RWPE2 (cell line): ENCODE data around the gene PXT1.
"Not testable (repeated sequence)": the region's sequence is repeated elsewhere in the genome, so short reads cannot be mapped to it uniquely, and the experiment has no call there.

Source experiments
- ATAC-seq: fragments of 200-7000 bp; cut with Tn5 transposase; 3 replicates; pipeline ENCODE4 v1.9.1; 2021; ENCODE audit warnings: low read depth
- DNase-seq: peaks from one replicate; pipeline ENCODE4 v3.0.0-alpha.2; 2020; ENCODE audit warnings: low spot score
- H3K27ac ChIP-seq: fragments of 450-650 bp; 2 replicates; pipeline ENCODE4 v1.5.1; 2017; ENCODE audit warnings: mild to moderate bottlenecking; ENCODE audit not compliant: poor library complexity, severe bottlenecking
- H3K27me3 ChIP-seq: fragments of 250-450 bp; sonication (Bioruptor Pico); 2 replicates; pipeline ENCODE4 v1.5.1; 2021; ENCODE audit warnings: mild to moderate bottlenecking, moderate library complexity; ENCODE audit not compliant: insufficient read depth, poor library complexity, severe bottlenecking
- H3K36me3 ChIP-seq: fragments of 250-450 bp; sonication (Bioruptor Pico); 2 replicates; pipeline ENCODE4 v1.5.1; 2020; ENCODE audit warnings: low read depth, mild to moderate bottlenecking, moderate library complexity
- H3K4me1 ChIP-seq: fragments of 250-450 bp; sonication (Bioruptor Pico); 2 replicates; pipeline ENCODE4 v1.5.1; 2021; ENCODE audit warnings: mild to moderate bottlenecking, moderate library complexity; ENCODE audit not compliant: insufficient read depth, poor library complexity, severe bottlenecking
- H3K4me3 ChIP-seq: fragments of 250-450 bp; sonication (Bioruptor Pico); 2 replicates; pipeline ENCODE4 v1.5.1; 2021; ENCODE audit warnings: mild to moderate bottlenecking, moderate library complexity; ENCODE audit not compliant: severe bottlenecking
- H3K9me3 ChIP-seq: fragments of 250-450 bp; sonication (Bioruptor Pico); 2 replicates; pipeline ENCODE4 v1.5.1; 2021; ENCODE audit warnings: mild to moderate bottlenecking, moderate library complexity; ENCODE audit not compliant: severe bottlenecking
- TF ChIP-seq, protein P1 (sequence below): fragments of 450-650 bp; IDR thresholded peaks from one replicate; pipeline ENCODE4 v1.5.1; 2017; ENCODE audit warnings: mild to moderate bottlenecking, moderate library complexity; ENCODE audit not compliant: poor library complexity, severe bottlenecking

PXT1 gene

GRCh38 chr6:36368921-36369865, 73.5 kb downstream of the PXT1 start:
- Histone ChIP-seq H3K4me1 (no peaks in the 10 kb centered on the region), H3K27me3 (no peaks in the 10 kb centered on the region), H3K4me3 (no peak overlapping the region), H3K36me3 (no peaks in the 10 kb centered on the region), H3K9me3 (no peaks in the 10 kb centered on the region), H3K27ac (no peak overlapping the region)
- ATAC-seq = peak; percentile 60; the same call in 1 of the 3 replicates
- DNase-seq = no peak
- TF ChIP-seq, protein P1, sequence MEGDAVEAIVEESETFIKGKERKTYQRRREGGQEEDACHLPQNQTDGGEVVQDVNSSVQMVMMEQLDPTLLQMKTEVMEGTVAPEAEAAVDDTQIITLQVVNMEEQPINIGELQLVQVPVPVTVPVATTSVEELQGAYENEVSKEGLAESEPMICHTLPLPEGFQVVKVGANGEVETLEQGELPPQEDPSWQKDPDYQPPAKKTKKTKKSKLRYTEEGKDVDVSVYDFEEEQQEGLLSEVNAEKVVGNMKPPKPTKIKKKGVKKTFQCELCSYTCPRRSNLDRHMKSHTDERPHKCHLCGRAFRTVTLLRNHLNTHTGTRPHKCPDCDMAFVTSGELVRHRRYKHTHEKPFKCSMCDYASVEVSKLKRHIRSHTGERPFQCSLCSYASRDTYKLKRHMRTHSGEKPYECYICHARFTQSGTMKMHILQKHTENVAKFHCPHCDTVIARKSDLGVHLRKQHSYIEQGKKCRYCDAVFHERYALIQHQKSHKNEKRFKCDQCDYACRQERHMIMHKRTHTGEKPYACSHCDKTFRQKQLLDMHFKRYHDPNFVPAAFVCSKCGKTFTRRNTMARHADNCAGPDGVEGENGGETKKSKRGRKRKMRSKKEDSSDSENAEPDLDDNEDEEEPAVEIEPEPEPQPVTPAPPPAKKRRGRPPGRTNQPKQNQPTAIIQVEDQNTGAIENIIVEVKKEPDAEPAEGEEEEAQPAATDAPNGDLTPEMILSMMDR = no peak

GRCh38 chr6:36368421-36368820, 74.2 kb downstream of the PXT1 start:
- no peak overlapping the region for H3K27ac ChIP-seq
- DNase-seq = no peak
- TF ChIP-seq, protein P1 = no peak
- no peak overlapping the region for H3K4me3 ChIP-seq
- H3K36me3 ChIP-seq = no peaks in the 10 kb centered on the region
- H3K4me1 ChIP-seq = no peaks in the 10 kb centered on the region
- no peaks in the 10 kb centered on the region for H3K27me3 ChIP-seq
- ATAC-seq = no peak
- H3K9me3 ChIP-seq = no peaks in the 10 kb centered on the region

DNA sequence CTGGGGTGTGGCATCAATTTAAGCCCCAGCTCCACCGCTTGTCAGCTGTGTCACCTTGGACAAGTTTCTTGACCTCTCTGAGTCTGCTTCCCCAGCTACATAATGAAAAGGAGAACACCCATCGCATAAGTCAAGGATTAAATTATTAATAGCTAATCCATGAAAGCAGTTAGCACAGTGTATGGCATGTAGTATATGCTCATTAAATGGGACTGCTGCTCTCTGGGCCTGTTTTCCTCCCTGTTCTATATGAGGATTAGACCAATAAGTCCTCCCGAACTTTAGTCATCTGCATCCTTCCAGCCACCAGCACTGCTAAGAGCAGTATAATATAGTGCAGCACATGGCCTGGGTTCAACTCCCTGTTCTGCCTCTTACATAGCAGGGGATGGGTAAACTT, 74.9 kb downstream of the PXT1 start:
- no peak overlapping the region for H3K4me3 ChIP-seq
- no peaks in the 10 kb centered on the region for H3K27me3 ChIP-seq
- no peak overlapping the region for H3K27ac ChIP-seq
- DNase-seq (no peak), ATAC-seq (no peak)
- TF ChIP-seq, protein P1 = no peak
- no peaks in the 10 kb centered on the region for H3K36me3 ChIP-seq
- no peaks in the 10 kb centered on the region for H3K4me1 ChIP-seq
- H3K9me3 ChIP-seq = no peaks in the 10 kb centered on the region

- Histone ChIP-seq H3K4me1 (no peaks in the 10 kb centered on the region), H3K27me3 (no peaks in the 10 kb centered on the region), H3K27ac (no peak overlapping the region), H3K9me3 (no peaks in the 10 kb centered on the region), H3K36me3 (no peaks in the 10 kb centered on the region), H3K4me3 (no peak overlapping the region)
- DNase-seq = no peak
- no peak for ATAC-seq
- TF ChIP-seq, protein P1 = no peak
Observed at GRCh38 chr6:36364669-36365479, 77.8 kb downstream of the PXT1 start.

- not testable (repeated sequence) for H3K27me3 ChIP-seq
Observed at GRCh38 chr6:36364061-36364635, 78.5 kb downstream of the PXT1 start.

GRCh38 chr6:36363371-36363752, 79.3 kb downstream of the PXT1 start:
- not testable (repeated sequence) for H3K4me3 ChIP-seq, ATAC-seq, H3K36me3 ChIP-seq, H3K9me3 ChIP-seq, H3K4me1 ChIP-seq, H3K27ac ChIP-seq, H3K27me3 ChIP-seq, DNase-seq

More at GRCh38 chr6:36364061-36364635, 78.5 kb downstream of the PXT1 start:
- not testable (repeated sequence) for H3K36me3 ChIP-seq, H3K9me3 ChIP-seq, H3K4me3 ChIP-seq, H3K4me1 ChIP-seq, H3K27ac ChIP-seq, ATAC-seq, DNase-seq
